OCI-LY7 (cell line): ENCODE results near the gene CFAP77. TPM values are rescaled to one million over a fixed set of nuclear protein-coding genes. Genes with fewer than 3 reads are reported as not detected.

Experiments used
- BruUV-seq: library from RNA; stranded (reverse); fragments of 400-500 nt; replicated peaks from 2 replicates; lab custom pipeline; 2021; lab: Mats Ljungman, UMichigan
- CTCF ChIA-PET: fragments of 300-600 bp; sonication (Branson Sonifier 250); formaldehyde crosslinking; loops from one replicate; lab custom pipeline; 2022; ENCODE audit warnings: antibody characterized with exemption; ENCODE audit not compliant: unreplicated experiment; lab: Charles Lee
- POLR2A ChIA-PET: fragments of 300-600 bp; sonication (Branson Sonifier 250); formaldehyde crosslinking; loops from one replicate; lab custom pipeline; 2022; ENCODE audit warnings: antibody characterized with exemption; lab: Charles Lee
- DNase-seq: peaks from one replicate; pipeline ENCODE4 v3.0.0-alpha.2; 2015; ENCODE audit warnings: low spot score
- H2AFZ ChIP-seq: fragments of 200-600 bp; sonication (generic), shearing (Covaris generic); 2 replicates; pipeline ENCODE4 v1.6.1; 2014; ENCODE audit warnings: mild to moderate bottlenecking, antibody characterized with exemption, low read length, moderate library complexity
- H3K27ac ChIP-seq: fragments of 200-600 bp; sonication (generic); 2 replicates; pipeline ENCODE4 v1.5.1; 2014; ENCODE audit warnings: mixed run types, low read depth, mild to moderate bottlenecking, moderate library complexity, low read length, inconsistent platforms; ENCODE audit not compliant: poor library complexity, severe bottlenecking
- H3K36me3 ChIP-seq: fragments of 200-600 bp; sonication (generic); 2 replicates; pipeline ENCODE4 v1.6.1; 2014; ENCODE audit warnings: mild to moderate bottlenecking, antibody characterized with exemption, low read length, moderate library complexity, mixed read lengths; ENCODE audit not compliant: insufficient read depth
- H3K4me1 ChIP-seq: fragments of 200-600 bp; sonication (generic); 2 replicates; pipeline ENCODE4 v1.5.1; 2014; ENCODE audit warnings: mild to moderate bottlenecking, low read length; ENCODE audit not compliant: insufficient read depth, poor library complexity, severe bottlenecking
- H3K4me2 ChIP-seq: fragments of 200-600 bp; sonication (generic); 2 replicates; pipeline ENCODE4 v1.6.1; 2014; ENCODE audit warnings: mild to moderate bottlenecking, low read length
- H3K4me3 ChIP-seq: fragments of 200-600 bp; sonication (generic); 2 replicates; pipeline ENCODE4 v1.5.1; 2014; ENCODE audit warnings: mild to moderate bottlenecking, low read depth, low read length; ENCODE audit not compliant: poor library complexity, severe bottlenecking
- H3K79me2 ChIP-seq: fragments of 200-600 bp; sonication (generic); 2 replicates; pipeline ENCODE4 v1.6.1; 2016; ENCODE audit warnings: low read depth, mild to moderate bottlenecking, low read length, moderate library complexity, mixed read lengths; ENCODE audit not compliant: insufficient read depth
- H3K9me2 ChIP-seq: fragments of 200-600 bp; sonication (generic); 2 replicates; pipeline ENCODE4 v1.6.1; 2016; ENCODE audit warnings: mild to moderate bottlenecking, low read length, mixed read lengths; ENCODE audit not compliant: insufficient read depth
- H3K9me3 ChIP-seq: fragments of 200-600 bp; sonication (generic); 2 replicates; pipeline ENCODE4 v1.6.1; 2014; ENCODE audit warnings: mild to moderate bottlenecking, mixed run types, low read length, mixed read lengths
- H4K20me1 ChIP-seq: fragments of 200-600 bp; sonication (generic); 2 replicates; pipeline ENCODE4 v1.6.1; 2014; ENCODE audit warnings: mild to moderate bottlenecking, antibody characterized with exemption, low read length, moderate library complexity, mixed read lengths; ENCODE audit not compliant: insufficient read depth
- EZH2phosphoT487 ChIP-seq: fragments of 200-600 bp; sonication (generic); IDR thresholded peaks from 2 replicates; pipeline ENCODE4 v1.6.1; 2018; ENCODE audit warnings: low read depth, borderline replicate concordance, mild to moderate bottlenecking, mixed run types, antibody characterized with exemption, low read length, moderate library complexity, mixed read lengths
- intact Hi-C: fragments of 100-400 bp; cut with micrococcal nuclease; formaldehyde crosslinking; loops from one replicate; pipeline ENCODE4 v1.10.0; 2022; ENCODE audit not compliant: unreplicated experiment
- total RNA-seq, 2 experiments: library from RNA; depleted of rRNA in 1 of 2; stranded (reverse); fragments of >200 nt in 1 of 2; shearing (Covaris generic) in 1 of 2; gene quantifications; 2 replicates each; pipeline ENCODE4 v1.2.3, GENCODE V29; 2014 to 2022
- TF ChIP-seq, protein P1 (sequence below): fragments of 200-600 bp; sonication (generic); conservative IDR thresholded peaks from 2 replicates; pipeline ENCODE4 v1.5.1; 2014; ENCODE audit warnings: mild to moderate bottlenecking, antibody characterized with exemption, low read length, moderate library complexity, mixed read lengths

Gene CFAP77
- total RNA-seq, 2 experiments from 2014 or later, result not detected

DNA sequence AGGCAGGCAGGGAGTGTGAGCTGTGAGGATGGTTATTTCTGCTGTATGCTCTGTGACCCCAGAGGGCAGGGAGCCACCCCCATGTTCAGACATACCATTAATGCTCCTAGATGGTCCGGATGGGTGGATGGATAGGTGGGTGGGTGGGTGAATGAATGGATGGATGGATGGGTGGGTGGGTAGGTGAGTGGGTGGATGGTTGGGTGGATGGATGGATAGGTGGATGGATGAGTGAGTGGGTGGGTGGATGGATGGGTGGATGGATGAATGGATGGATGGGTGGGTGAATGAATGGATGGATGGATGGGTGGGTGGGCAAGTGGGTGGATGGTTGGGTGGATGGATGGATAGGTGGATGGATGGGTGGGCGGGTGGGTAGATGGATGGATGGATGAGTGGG lies 109.0 kb downstream of the CFAP77 start:
- no peak for TF ChIP-seq EZH2phosphoT487
- TF ChIP-seq, protein P1, sequence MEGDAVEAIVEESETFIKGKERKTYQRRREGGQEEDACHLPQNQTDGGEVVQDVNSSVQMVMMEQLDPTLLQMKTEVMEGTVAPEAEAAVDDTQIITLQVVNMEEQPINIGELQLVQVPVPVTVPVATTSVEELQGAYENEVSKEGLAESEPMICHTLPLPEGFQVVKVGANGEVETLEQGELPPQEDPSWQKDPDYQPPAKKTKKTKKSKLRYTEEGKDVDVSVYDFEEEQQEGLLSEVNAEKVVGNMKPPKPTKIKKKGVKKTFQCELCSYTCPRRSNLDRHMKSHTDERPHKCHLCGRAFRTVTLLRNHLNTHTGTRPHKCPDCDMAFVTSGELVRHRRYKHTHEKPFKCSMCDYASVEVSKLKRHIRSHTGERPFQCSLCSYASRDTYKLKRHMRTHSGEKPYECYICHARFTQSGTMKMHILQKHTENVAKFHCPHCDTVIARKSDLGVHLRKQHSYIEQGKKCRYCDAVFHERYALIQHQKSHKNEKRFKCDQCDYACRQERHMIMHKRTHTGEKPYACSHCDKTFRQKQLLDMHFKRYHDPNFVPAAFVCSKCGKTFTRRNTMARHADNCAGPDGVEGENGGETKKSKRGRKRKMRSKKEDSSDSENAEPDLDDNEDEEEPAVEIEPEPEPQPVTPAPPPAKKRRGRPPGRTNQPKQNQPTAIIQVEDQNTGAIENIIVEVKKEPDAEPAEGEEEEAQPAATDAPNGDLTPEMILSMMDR, result no peak
- intact Hi-C loops, result no loop called here
- CTCF ChIA-PET, result interaction anchor here (0.6 kb wide), 1 partner anchor 1505 kb away, joined by 3 read pairs; no protein-coding TSS in a partner anchor

DNA sequence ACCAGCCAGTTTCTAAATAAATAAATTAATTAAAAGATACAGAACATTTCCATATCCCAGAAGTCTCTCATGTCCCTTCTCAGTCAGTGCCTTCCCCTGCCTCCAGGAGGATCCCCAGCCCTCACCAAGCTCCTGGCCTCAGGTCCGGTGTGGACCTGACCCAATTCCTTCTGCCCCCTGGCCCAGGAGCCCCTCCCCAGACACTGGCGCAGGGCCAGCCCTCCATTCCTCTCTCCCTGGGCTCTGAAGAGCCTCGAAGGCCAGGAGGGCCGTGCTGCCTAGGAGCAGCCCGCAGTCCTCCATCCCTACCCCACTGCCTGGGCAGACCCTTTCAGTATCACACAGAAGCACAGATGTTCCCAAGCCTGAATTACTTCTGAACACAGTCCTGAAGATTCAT lies 110.6 kb downstream of the CFAP77 start:
- H3K27ac ChIP-seq, result no peak overlapping the region
- intact Hi-C loops, result no loop called here
- no peaks in the 10 kb centered on the region for H3K36me3 ChIP-seq
- no peak for TF ChIP-seq EZH2phosphoT487
- TF ChIP-seq, protein P1, result no peak
- CTCF ChIA-PET, result no interaction called here
- BruUV-seq, result no TSS peak
- H3K4me1 ChIP-seq, result no peaks in the 10 kb centered on the region
- H3K4me2 ChIP-seq, result no peak overlapping the region
- no peak overlapping the region for H3K4me3 ChIP-seq
- DNase-seq, result no peak
- H3K9me2 ChIP-seq, result no peaks in the 10 kb centered on the region
- no peaks in the 10 kb centered on the region for H3K79me2 ChIP-seq
- POLR2A ChIA-PET, result no interaction called here
- H3K9me3 ChIP-seq, result no peaks in the 10 kb centered on the region
- no peaks in the 10 kb centered on the region for H4K20me1 ChIP-seq
- no peak overlapping the region for H2AFZ ChIP-seq

More for the DNA sequence above, 109.0 kb downstream of the CFAP77 start:
- Histone ChIP-seq H3K36me3 (no peaks in the 10 kb centered on the region), H2AFZ (no peak overlapping the region), H3K4me3 (no peak overlapping the region), H3K9me2 (no peaks in the 10 kb centered on the region), H3K9me3 (no peaks in the 10 kb centered on the region), H3K4me1 (no peaks in the 10 kb centered on the region), H3K79me2 (no peaks in the 10 kb centered on the region), H3K4me2 (no peak overlapping the region), H4K20me1 (no peaks in the 10 kb centered on the region), H3K27ac (no peak overlapping the region)
- POLR2A ChIA-PET, result no interaction called here
- DNase-seq, result no peak
- no TSS peak for BruUV-seq

DNA sequence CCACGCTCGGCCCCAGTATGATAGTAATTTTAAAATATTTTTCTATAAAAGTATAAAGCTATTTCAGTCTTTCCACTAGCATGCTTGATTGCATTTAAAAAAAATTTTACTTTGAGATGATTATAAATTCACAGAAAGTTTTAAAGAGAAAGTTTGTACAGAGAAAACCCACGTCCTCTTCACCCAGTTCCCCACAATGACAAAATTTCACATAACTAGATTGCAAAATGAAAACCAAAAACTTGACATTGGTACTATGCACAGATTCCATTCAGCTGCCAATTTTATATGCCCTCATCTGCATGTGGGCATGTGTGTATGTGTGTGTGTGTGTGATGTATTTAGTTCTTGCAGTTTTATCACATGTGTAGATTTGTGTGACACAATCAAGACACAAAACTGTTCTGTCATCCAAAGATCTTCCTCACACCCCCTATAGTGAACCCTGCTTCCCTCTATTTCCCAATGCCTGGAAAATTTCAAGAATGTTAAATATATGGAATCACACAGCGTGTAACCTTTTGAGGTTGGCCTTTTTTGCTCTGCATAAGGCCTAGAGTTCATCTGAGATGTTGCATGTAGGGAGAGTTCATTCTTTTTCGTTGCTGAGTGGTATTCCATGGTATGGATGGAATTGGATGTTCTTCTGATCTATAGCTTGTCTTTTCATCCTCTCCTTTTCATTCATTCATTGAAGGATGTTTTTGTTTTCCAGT lies 115.5 kb downstream of the CFAP77 start:
- intact Hi-C loops, result no loop called here

More for the DNA sequence above, 115.5 kb downstream of the CFAP77 start:
- no peak for TF ChIP-seq EZH2phosphoT487
- TF ChIP-seq, protein P1, result no peak
- no peaks in the 10 kb centered on the region for H4K20me1 ChIP-seq
- no peak overlapping the region for H2AFZ ChIP-seq
- no peaks in the 10 kb centered on the region for H3K4me1 ChIP-seq
- BruUV-seq, result no TSS peak
- no peak for DNase-seq
- H3K9me2 ChIP-seq, result no peaks in the 10 kb centered on the region
- no peaks in the 10 kb centered on the region for H3K9me3 ChIP-seq
- POLR2A ChIA-PET, result no interaction called here
- H3K36me3 ChIP-seq, result no peaks in the 10 kb centered on the region
- H3K4me3 ChIP-seq, result no peak overlapping the region
- H3K27ac ChIP-seq, result no peak overlapping the region
- H3K79me2 ChIP-seq, result no peaks in the 10 kb centered on the region
- CTCF ChIA-PET, result no interaction called here
- H3K4me2 ChIP-seq, result no peak overlapping the region
